Muscle layer of duodenum (tissue), 2 donors: ENCODE measurements around the gene FAM124B.

ENCODE experiments used
- H3K27ac ChIP-seq: one replicate; pipeline ENCODE4 v1.7.0; 2013; ENCODE audit warnings: mild to moderate bottlenecking, low read length
- H3K27me3 ChIP-seq: one replicate; pipeline ENCODE4 v1.7.0; 2013; ENCODE audit warnings: low read depth, mild to moderate bottlenecking, control low read depth, low read length
- H3K36me3 ChIP-seq, 2 donors: one replicate each; pipeline ENCODE4 v1.7.0; 2013; ENCODE audit warnings: low read length in 2 of 2, control low read depth in 1 of 2, mild to moderate bottlenecking in 1 of 2; ENCODE audit not compliant: insufficient read depth in 2 of 2, control insufficient read depth in 1 of 2
- H3K4me1 ChIP-seq, 2 donors: one replicate each; pipeline ENCODE4 v1.7.0; 2013; ENCODE audit warnings: low read length in 2 of 2, mild to moderate bottlenecking in 2 of 2, control low read depth in 1 of 2, moderate library complexity in 1 of 2; ENCODE audit not compliant: insufficient read depth in 2 of 2, control insufficient read depth in 1 of 2
- H3K4me3 ChIP-seq, 2 donors: one replicate each; pipeline ENCODE4 v1.7.0; 2013; ENCODE audit warnings: low read length in 2 of 2, low read depth in 1 of 2, mild to moderate bottlenecking in 1 of 2
- H3K9me3 ChIP-seq, 2 donors: one replicate each; pipeline ENCODE4 v1.7.0; 2013; ENCODE audit warnings: low read length in 2 of 2, control low read depth in 1 of 2, mild to moderate bottlenecking in 1 of 2; ENCODE audit not compliant: control insufficient read depth in 1 of 2
- donor health status: healthy.

Gene FAM124B

GRCh38 chr2:224412141-224413015 is 10.5 kb upstream of the FAM124B start:
- H3K4me3 ChIP-seq = no peak overlapping the region
- H3K9me3 ChIP-seq = no peaks in the 10 kb centered on the region
- H3K27ac ChIP-seq = no peak overlapping the region
- H3K27me3 ChIP-seq = no peaks in the 10 kb centered on the region
- no peaks in the 10 kb centered on the region for H3K36me3 ChIP-seq
- H3K4me1 ChIP-seq = no peaks in the 10 kb centered on the region

- Histone ChIP-seq H3K36me3 (no peaks in the 10 kb centered on the region), H3K4me3 (no peak overlapping the region), H3K27ac (no peak overlapping the region), H3K4me1 (no peaks in the 10 kb centered on the region), H3K9me3 (no peaks in the 10 kb centered on the region), H3K27me3 (no peaks in the 10 kb centered on the region)
Measured at GRCh38 chr2:224410946-224411561, 9.1 kb upstream of the FAM124B start.

DNA sequence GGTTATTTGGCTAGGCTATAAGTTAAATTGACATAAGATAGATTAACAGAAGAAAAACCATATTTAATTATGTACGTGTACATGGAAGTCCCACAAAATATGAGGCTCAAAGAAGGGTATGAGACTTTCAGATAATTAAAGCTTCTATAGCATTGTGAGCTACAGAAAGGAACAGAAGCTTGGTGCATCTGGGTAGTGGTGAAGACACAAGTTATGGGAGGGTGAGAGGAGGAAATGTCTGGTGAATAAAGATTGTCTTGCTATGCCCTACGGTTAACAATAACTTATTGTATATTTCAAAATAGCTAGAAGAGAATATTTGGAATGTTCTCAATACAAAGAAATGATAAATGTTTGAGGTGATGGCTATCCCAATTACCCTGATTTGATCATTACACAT is 6.8 kb upstream of the FAM124B start:
- no peaks in the 10 kb centered on the region for H3K27me3 ChIP-seq
- H3K4me1 ChIP-seq = no peaks in the 10 kb centered on the region
- H3K36me3 ChIP-seq = no peaks in the 10 kb centered on the region
- no peaks in the 10 kb centered on the region for H3K9me3 ChIP-seq
- no peak overlapping the region for H3K4me3 ChIP-seq
- no peak overlapping the region for H3K27ac ChIP-seq

GRCh38 chr2:224407241-224407701 is 5.4 kb upstream of the FAM124B start:
- Histone ChIP-seq H3K36me3 (no peaks in the 10 kb centered on the region), H3K27ac (no peak overlapping the region), H3K9me3 (no peaks in the 10 kb centered on the region), H3K4me3 (no peak overlapping the region), H3K27me3 (no peaks in the 10 kb centered on the region), H3K4me1 (no peaks in the 10 kb centered on the region)

- Histone ChIP-seq H3K36me3 (no peaks in the 10 kb centered on the region), H3K4me1 (no peaks in the 10 kb centered on the region), H3K27me3 (no peaks in the 10 kb centered on the region), H3K27ac (no peak overlapping the region), H3K9me3 (no peaks in the 10 kb centered on the region), H3K4me3 (no peak overlapping the region)
Measured at GRCh38 chr2:224405841-224406370, 4.0 kb upstream of the FAM124B start.

DNA sequence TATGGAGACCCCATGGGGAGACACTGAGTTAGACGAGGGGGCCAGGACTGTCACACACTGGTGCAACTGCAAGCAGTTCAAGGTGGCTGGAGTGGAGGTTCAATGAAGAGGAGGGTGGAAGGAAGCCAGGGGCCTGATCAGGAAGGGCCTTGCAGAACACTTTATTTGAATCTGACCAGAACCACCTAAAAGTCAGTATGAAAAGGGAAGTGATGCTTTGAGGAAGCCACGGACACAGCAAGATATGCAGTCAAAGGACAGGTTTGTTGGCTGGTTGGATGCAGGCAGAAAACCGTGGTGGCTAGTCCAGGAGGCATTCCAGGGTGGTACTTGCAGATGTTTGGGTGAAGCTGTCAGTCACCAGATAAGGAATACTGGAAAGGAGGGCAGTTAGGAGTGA is 3.5 kb upstream of the FAM124B start:
- no peaks in the 10 kb centered on the region for H3K4me1 ChIP-seq
- H3K27ac ChIP-seq = no peak overlapping the region
- H3K4me3 ChIP-seq = no peak overlapping the region
- H3K9me3 ChIP-seq = no peaks in the 10 kb centered on the region
- no peaks in the 10 kb centered on the region for H3K27me3 ChIP-seq
- no peaks in the 10 kb centered on the region for H3K36me3 ChIP-seq

DNA sequence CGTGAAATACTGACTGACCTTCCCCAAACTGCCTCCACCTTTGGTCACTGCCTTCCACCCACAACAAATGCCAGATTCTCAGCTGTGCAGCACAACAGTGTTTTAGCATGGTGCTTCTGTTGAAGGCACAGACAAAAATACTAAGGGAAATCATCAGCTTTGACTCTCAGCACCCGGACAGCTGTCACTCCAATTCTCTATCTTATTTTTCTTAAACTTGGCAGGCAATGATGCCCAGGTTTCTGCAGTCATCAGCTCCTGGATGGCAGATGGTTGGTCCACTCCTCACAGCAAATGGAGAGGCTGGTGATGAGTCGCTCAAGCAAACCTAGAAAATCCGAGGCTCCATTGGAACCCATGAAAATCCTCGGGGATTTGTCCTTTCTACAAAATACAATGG is 2.9 kb upstream of the FAM124B start:
- Histone ChIP-seq H3K4me3 (no peak overlapping the region), H3K27me3 (no peaks in the 10 kb centered on the region), H3K4me1 (no peaks in the 10 kb centered on the region), H3K9me3 (no peaks in the 10 kb centered on the region), H3K36me3 (no peaks in the 10 kb centered on the region), H3K27ac (no peak overlapping the region)

DNA sequence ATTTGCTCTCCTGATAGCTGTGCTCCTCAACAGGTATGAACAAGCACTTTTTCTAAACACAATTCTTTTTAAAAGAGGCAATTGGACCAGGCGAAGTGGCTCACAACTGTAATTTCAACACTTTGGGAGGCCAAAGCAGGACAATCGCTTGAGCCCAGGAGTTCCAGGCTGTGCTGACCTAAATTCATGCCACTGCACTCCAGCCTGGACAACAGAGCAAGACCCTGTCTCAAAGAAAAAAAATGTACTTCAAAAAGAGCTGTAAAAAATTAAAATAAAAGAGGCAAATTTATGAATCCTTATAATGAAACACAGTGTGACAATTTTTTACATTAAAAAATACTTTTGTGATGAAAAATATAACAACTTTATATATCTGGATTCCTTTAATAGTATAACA is 1.8 kb upstream of the FAM124B start:
- no peaks in the 10 kb centered on the region for H3K36me3 ChIP-seq
- H3K4me1 ChIP-seq = no peaks in the 10 kb centered on the region
- no peaks in the 10 kb centered on the region for H3K9me3 ChIP-seq
- H3K27me3 ChIP-seq = no peaks in the 10 kb centered on the region
- H3K27ac ChIP-seq = no peak overlapping the region
- no peak overlapping the region for H3K4me3 ChIP-seq

DNA sequence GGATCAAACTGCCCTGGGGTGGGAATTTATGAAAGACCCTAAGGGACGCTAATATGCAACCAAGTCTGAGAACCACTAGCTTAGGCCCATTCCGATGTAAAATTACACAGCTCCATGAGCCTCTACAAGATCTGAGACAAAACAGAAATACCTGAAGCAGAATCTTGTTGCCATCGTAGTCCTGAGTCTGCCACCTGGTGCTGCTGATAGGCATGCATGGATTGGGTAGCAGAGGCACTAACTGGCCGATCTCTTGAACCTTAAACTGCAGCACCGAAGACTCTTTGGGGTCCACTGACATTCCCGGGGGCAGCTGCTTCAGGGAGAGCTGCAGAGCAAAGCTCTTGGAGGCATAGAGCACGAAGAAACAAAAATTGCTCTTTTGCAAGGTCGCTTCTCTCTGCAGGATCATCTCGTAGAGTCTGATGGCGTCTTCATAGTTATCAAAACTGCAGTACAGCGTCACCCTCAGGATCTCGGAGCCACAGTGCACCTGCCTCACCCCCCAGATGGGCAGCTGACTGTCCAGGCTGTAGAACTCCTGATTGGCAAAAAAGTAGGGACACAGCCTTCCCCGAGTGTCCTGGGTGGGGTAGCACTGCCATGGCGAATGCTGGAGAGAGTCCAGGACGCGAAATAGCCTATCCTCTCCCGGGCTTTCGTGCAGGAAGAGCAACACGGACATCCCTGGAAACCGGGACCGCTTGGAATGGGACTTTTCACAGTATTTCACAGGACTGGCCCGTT is 848 bp downstream of the FAM124B start:
- H3K36me3 ChIP-seq = no peaks in the 10 kb centered on the region
- no peaks in the 10 kb centered on the region for H3K4me1 ChIP-seq
- H3K4me3 ChIP-seq = peak overlapping the region; percentile 51 to 54
- peak overlapping the region; percentile 67 for H3K27ac ChIP-seq
- H3K27me3 ChIP-seq = no peaks in the 10 kb centered on the region
- no peaks in the 10 kb centered on the region for H3K9me3 ChIP-seq

DNA sequence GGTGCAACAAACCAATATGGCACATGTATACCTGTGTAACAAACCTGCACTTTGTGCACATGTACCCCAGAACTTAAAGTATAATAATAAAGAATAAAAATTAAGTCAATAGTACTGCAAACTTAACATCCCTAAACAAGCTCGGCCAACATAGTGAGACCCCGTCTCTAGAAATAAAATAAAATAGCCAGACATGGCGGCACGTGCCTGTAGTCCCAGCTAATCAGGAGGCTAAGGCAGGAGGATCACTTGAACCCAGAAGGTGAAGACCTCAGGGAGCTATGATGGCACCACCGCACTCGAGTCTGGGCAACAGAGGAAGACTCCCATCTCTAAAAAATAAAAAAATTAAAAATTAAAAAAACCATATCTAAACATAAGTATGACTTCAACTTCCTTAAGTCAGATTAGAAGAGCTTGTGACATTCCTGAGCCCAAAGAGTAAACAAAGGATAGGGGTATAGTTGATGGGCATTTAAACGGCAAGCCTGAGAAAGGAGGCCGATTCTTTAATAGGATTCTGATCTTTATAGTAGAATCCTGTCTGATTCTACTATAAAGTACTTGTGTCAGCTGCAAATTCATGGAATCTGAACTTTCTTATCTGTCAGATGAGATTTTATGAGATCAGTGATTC is 1.6 kb downstream of the FAM124B start:
- peak overlapping the region in 1 of 2 donors; percentile 51 for H3K4me3 ChIP-seq

GRCh38 chr2:224398289-224398688 is 3.6 kb downstream of the FAM124B start:
- H3K27me3 ChIP-seq = no peaks in the 10 kb centered on the region
- H3K4me1 ChIP-seq = no peaks in the 10 kb centered on the region
- H3K27ac ChIP-seq = no peak overlapping the region
- no peaks in the 10 kb centered on the region for H3K9me3 ChIP-seq
- no peak overlapping the region for H3K4me3 ChIP-seq
- H3K36me3 ChIP-seq = no peaks in the 10 kb centered on the region

More for the DNA sequence above, 1.6 kb downstream of the FAM124B start:
- Histone ChIP-seq H3K4me1 (no peaks in the 10 kb centered on the region), H3K27me3 (no peaks in the 10 kb centered on the region), H3K36me3 (no peaks in the 10 kb centered on the region), H3K9me3 (no peaks in the 10 kb centered on the region), H3K27ac (no peak overlapping the region)
